Gastrocnemius medialis (tissue), 4 donors: ENCODE results near the gene ICE1. TPM values are rescaled to one million over a fixed set of nuclear protein-coding genes. Genes with fewer than 3 reads are reported as not detected.

ENCODE experiments used
- ATAC-seq, 2 donors: fragments of 150-250 bp; one replicate each; pipeline ENCODE4 v1.9.1; 2016
- DNase-seq, 2 donors: peaks; one replicate each; pipeline ENCODE4 v3.0.0-alpha.2; 2019
- H3K27ac ChIP-seq, 4 donors: fragments of 200-600 bp; sonication (generic); 1 replicate in 1 of 4; 2 replicates in 3 of 4; pipeline ENCODE4 v1.5.1; 2016 to 2018; ENCODE audit warnings: mild to moderate bottlenecking in 2 of 4, moderate library complexity in 1 of 4
- H3K27me3 ChIP-seq, 3 donors: fragments of 200-600 bp; sonication (generic) in 2 of 3; 1 replicate in 1 of 3; 2 replicates in 2 of 3; pipeline versions ENCODE4 v1.5.1 to v1.6.0; 2016 to 2019; ENCODE audit warnings: mild to moderate bottlenecking in 1 of 3, moderate library complexity in 1 of 3
- H3K36me3 ChIP-seq, 2 donors: fragments of 200-600 bp; sonication (generic) in 1 of 2; one replicate each; pipeline ENCODE4 v1.5.1; 2017 to 2018
- H3K4me1 ChIP-seq, 2 donors: fragments of 200-600 bp; sonication (generic) in 1 of 2; one replicate each; pipeline ENCODE4 v1.5.1; 2016 to 2017; ENCODE audit warnings: mild to moderate bottlenecking in 2 of 2
- H3K4me3 ChIP-seq, 4 donors: fragments of 200-600 bp; sonication (generic) in 3 of 4; 1 replicate in 1 of 4; 2 replicates in 3 of 4; pipeline ENCODE4 v1.5.1; 2016 to 2019; ENCODE audit warnings: mild to moderate bottlenecking in 2 of 4
- H3K9me3 ChIP-seq, 3 donors: fragments of 200-600 bp; sonication (generic) in 2 of 3; 1 replicate in 1 of 3; 2 replicates in 2 of 3; pipeline ENCODE4 v1.5.1; 2016 to 2019
- CTCF ChIP-seq, 5 experiments: fragments of 450-650 bp in 3 of 5; fragments of 200-600 bp in 2 of 5; sonication (generic) in 2 of 5; IDR thresholded peaks in 4 of 5; conservative IDR thresholded peaks in 1 of 5; 1 replicate in 4 of 5; 2 replicates in 1 of 5; pipeline ENCODE4 v1.5.1; 2016 to 2019; ENCODE audit warnings: antibody characterized with exemption in 5 of 5, mild to moderate bottlenecking in 3 of 5, moderate library complexity in 3 of 5
- POLR2A ChIP-seq, 2 donors: fragments of 450-650 bp; IDR thresholded peaks; one replicate each; pipeline ENCODE4 v1.6.1; 2017; ENCODE audit warnings: antibody characterized with exemption in 2 of 2, mild to moderate bottlenecking in 2 of 2, moderate library complexity in 2 of 2
- in situ Hi-C, 4 donors: fragments of 200-750 bp; cut with MboI; loops; one replicate each; pipeline versions ENCODE4 v1.15.0 to v1.8.0; 2017; ENCODE audit warnings: low sequenced_read_pairs in 4 of 4
- intact Hi-C: fragments of 100-400 bp; cut with DNase I; formaldehyde crosslinking; loops from one replicate; pipeline ENCODE4 v1.15.1; 2023; ENCODE audit warnings: low total_unique reads
- total RNA-seq, 4 donors: library from RNA; depleted of rRNA; stranded (reverse); fragments of >200 nt; gene quantifications; one replicate each; pipeline versions ENCODE4 v1.1.0 to v1.2.3, GENCODE V29; 2016

The ICE1 gene
- total RNA-seq, 4 donors from 2014 or later = 24.9 to 34.7 (median 32.7) TPM

- H3K9me3 ChIP-seq = no peaks in the 10 kb centered on the region
- H3K4me3 ChIP-seq = no peak overlapping the region
- H3K27me3 ChIP-seq = no peaks in the 10 kb centered on the region
- intact Hi-C loops = no loop called here
- no peaks in the 10 kb centered on the region for H3K4me1 ChIP-seq
- no peak overlapping the region for H3K27ac ChIP-seq
- TF ChIP-seq CTCF (IDR thresholded peaks at IDR 0.05 in 4 of 5, conservative IDR thresholded peaks at IDR 0.05 in 1 of 5) = no peak
- no peak for TF ChIP-seq POLR2A (IDR thresholded peaks at IDR 0.05)
- DNase-seq (no peak), ATAC-seq (no peak)
- in situ Hi-C loops = no loop called here
- no peaks in the 10 kb centered on the region for H3K36me3 ChIP-seq
Observed at GRCh38 chr5:5521029-5521428, 98.6 kb downstream of the ICE1 start.

GRCh38 chr5:5521478-5521877 is 99.0 kb downstream of the ICE1 start:
- no peaks in the 10 kb centered on the region for H3K36me3 ChIP-seq
- DNase-seq = no peak
- H3K4me1 ChIP-seq = no peaks in the 10 kb centered on the region
- H3K9me3 ChIP-seq = no peaks in the 10 kb centered on the region
- intact Hi-C loops = no loop called here
- H3K4me3 ChIP-seq = no peak overlapping the region
- in situ Hi-C loops = no loop called here
- H3K27ac ChIP-seq = no peak overlapping the region
- H3K27me3 ChIP-seq = no peaks in the 10 kb centered on the region
- no peak for ATAC-seq
- TF ChIP-seq CTCF (IDR thresholded peaks at IDR 0.05 in 4 of 5, conservative IDR thresholded peaks at IDR 0.05 in 1 of 5) (no peak), POLR2A (IDR thresholded peaks at IDR 0.05) (no peak)

- DNase-seq (no peak), ATAC-seq (no peak)
- no peaks in the 10 kb centered on the region for H3K4me1 ChIP-seq
- intact Hi-C loops = no loop called here
- no peaks in the 10 kb centered on the region for H3K9me3 ChIP-seq
- H3K27me3 ChIP-seq = no peaks in the 10 kb centered on the region
- in situ Hi-C loops = no loop called here
- no peaks in the 10 kb centered on the region for H3K36me3 ChIP-seq
- no peak overlapping the region for H3K27ac ChIP-seq
- H3K4me3 ChIP-seq = no peak overlapping the region
- TF ChIP-seq CTCF (IDR thresholded peaks at IDR 0.05 in 4 of 5, conservative IDR thresholded peaks at IDR 0.05 in 1 of 5) = no peak
- TF ChIP-seq POLR2A (IDR thresholded peaks at IDR 0.05) = no peak
Observed at GRCh38 chr5:5522336-5522735, 99.9 kb downstream of the ICE1 start.

GRCh38 chr5:5523066-5523505 is 100.6 kb downstream of the ICE1 start:
- intact Hi-C loops (no loop called here), in situ Hi-C loops (no loop called here)
- H3K27me3 ChIP-seq = no peaks in the 10 kb centered on the region
- no peaks in the 10 kb centered on the region for H3K36me3 ChIP-seq
- no peak for ATAC-seq
- no peak for DNase-seq
- no peaks in the 10 kb centered on the region for H3K9me3 ChIP-seq
- H3K4me1 ChIP-seq = no peaks in the 10 kb centered on the region
- H3K27ac ChIP-seq = no peak overlapping the region
- TF ChIP-seq POLR2A (IDR thresholded peaks at IDR 0.05) (no peak), CTCF (IDR thresholded peaks at IDR 0.05 in 4 of 5, conservative IDR thresholded peaks at IDR 0.05 in 1 of 5) (no peak)
- no peak overlapping the region for H3K4me3 ChIP-seq

- Histone ChIP-seq H3K27me3 (no peaks in the 10 kb centered on the region), H3K27ac (no peak overlapping the region), H3K9me3 (no peaks in the 10 kb centered on the region), H3K4me1 (no peaks in the 10 kb centered on the region), H3K36me3 (no peaks in the 10 kb centered on the region), H3K4me3 (no peak overlapping the region)
- TF ChIP-seq CTCF (IDR thresholded peaks at IDR 0.05 in 4 of 5, conservative IDR thresholded peaks at IDR 0.05 in 1 of 5) (no peak), POLR2A (IDR thresholded peaks at IDR 0.05) (no peak)
- intact Hi-C loops (no loop called here), in situ Hi-C loops (no loop called here)
- DNase-seq (no peak), ATAC-seq (no peak)
Observed at GRCh38 chr5:5524327-5524726, 101.8 kb downstream of the ICE1 start.
